ENCODE measurements around the gene ASB3.

The ASB3 gene

GRCh38 chr2:53654396-53654795, 132.4 kb downstream of the ASB3 start:
- no peak for DNase-seq (ENCODE audit: low spot score)

DNA sequence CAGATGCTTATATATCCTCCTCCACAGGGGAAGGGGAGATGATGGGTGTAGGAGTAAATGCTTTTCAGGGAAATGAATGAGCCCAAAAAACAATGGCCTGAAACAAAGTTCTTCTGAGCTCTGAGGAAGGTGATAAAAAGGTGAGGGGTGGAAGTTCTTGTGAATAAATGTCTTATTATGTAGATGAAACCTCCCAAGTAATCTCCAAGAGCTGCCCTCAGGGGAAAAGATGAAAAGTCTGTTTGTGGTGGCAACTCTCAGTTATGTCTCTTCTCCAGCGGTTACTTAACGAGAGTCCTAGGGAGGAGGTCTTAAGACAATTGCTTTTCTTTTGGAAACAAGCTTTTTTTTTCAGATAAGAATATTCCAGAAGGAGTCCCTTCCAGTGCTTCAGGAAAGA, 134.6 kb downstream of the ASB3 start:
- DNase-seq (ENCODE audit: low spot score) = no peak

DNA sequence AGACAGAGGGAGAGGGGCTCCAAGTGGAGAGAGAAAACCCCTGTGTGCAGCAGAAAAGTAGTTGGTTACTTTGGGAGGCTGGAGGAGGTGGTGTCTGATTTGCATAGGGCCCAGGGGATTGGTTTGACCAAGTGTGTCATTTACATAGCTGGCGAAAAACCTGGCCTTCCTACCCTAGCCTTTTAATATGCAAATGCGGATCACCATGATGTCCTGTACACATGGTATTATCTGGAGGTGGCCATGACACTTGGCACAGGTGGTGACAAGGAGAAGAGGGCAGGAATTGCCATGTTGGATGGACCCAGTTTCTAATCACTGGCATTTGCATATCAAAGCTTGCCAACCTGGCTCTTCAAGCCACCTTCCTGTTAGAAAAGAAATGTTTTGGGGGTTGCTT, 140.0 kb downstream of the ASB3 start:
- DNase-seq (ENCODE audit: low spot score) = no peak

GRCh38 chr2:53641290-53641689, 145.5 kb downstream of the ASB3 start:
- no peak for DNase-seq (ENCODE audit: low spot score)

GRCh38 chr2:53640466-53640865, 146.3 kb downstream of the ASB3 start:
- no peak for DNase-seq (ENCODE audit: low spot score)

DNA sequence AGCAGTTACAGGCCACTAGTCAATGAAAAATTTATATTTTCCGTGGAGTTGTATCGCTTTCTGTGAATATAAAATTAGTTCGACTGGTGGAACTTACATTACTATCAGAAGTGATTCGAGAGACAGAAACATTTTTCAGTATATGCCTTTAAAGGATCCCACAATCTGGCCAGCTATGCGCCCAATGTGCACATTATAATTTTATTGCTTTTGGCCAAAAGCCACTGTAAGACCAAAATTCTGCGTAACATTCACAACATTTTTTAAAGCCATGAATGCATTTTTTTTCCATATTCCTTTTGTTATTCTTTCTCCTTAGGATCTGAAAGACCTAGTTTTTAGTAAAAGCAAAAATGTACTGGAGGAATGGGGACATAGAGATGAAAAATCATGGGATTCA, 150.2 kb downstream of the ASB3 start:
- no peak for DNase-seq (ENCODE audit: low spot score)

GRCh38 chr2:53636109-53636508, 150.6 kb downstream of the ASB3 start:
- no peak for DNase-seq (ENCODE audit: low spot score)

- DNase-seq (ENCODE audit: low spot score) = no peak
These were observed 151.1 kb downstream of the ASB3 start for GRCh38 chr2:53635694-53636093.

- no peak for DNase-seq (ENCODE audit: low spot score)
These were observed 153.3 kb downstream of the ASB3 start for GRCh38 chr2:53633441-53633840.

GRCh38 chr2:53632714-53633113, 154.0 kb downstream of the ASB3 start:
- DNase-seq (ENCODE audit: low spot score) = no peak

DNA sequence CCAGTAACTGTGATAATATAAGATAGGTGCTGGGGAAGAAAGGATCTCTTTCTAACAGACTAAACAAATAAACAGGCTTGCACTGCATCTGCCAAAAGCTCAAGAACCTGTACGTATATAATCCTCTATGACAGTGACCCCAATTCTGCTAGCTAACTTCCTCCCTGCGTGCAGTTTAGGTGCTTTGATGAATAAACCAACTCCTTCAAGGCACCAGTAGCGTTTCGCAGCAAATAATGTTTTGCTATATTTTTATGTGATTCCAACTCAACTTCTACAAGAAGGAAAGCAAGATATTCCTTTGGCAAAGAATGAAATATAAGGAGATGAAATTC, 154.7 kb downstream of the ASB3 start:
- DNase-seq (ENCODE audit: low spot score) = no peak

GRCh38 chr2:53631313-53632125, 155.2 kb downstream of the ASB3 start:
- DNase-seq (ENCODE audit: low spot score) = no peak

DNA sequence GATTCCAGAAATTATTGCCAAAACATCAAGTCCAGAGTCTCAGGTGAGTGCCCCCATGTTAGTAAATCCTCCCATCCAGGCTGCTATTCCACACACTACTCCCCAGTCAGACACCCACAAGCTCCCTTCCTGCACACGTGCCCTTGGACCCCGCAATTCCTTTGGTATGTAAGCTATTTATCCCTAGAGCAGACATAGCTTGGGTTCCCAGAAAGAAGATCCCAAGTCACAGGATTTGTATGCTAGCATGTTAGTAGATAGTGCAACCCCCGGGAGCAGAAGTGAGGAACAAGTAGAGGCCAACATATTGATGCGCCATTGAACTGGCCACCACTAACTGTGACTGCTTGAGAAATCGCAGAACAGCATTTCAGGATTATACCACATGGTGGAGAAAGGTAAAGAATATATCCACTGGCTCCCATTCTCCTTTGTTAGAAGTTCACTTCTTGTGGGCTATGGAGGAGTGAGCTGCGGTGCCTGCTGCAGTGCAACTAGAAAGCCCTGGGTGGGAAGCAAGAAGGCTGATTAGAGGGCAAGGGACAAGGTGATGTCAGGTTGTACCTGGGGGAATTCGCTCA, 156.6 kb downstream of the ASB3 start:
- no peak for DNase-seq (ENCODE audit: low spot score)

- DNase-seq (ENCODE audit: low spot score) = no peak
These were observed 157.3 kb downstream of the ASB3 start for GRCh38 chr2:53629501-53629900.

GRCh38 chr2:53629001-53629400, 157.8 kb downstream of the ASB3 start:
- DNase-seq (ENCODE audit: low spot score) = no peak

DNA sequence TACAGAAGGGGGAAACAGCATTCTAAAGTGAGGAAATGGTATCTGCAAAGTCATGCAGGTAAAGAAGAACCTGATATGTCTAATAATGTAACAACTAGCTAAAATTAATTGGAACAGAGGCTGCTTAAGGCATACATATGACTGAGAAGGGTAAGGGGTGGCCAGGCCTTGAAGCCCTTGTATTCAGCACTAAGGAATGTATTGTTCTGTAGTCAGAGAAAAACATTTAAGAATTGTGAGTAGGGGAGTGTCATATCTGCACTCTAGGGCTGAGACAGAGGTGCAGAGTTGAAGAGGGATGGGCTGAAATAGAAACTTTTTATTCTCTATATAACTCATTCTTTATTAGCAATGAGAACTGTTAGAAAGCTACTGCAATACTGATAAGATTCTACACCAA, 164.6 kb downstream of the ASB3 start:
- DNase-seq (ENCODE audit: low spot score) = no peak

DNA sequence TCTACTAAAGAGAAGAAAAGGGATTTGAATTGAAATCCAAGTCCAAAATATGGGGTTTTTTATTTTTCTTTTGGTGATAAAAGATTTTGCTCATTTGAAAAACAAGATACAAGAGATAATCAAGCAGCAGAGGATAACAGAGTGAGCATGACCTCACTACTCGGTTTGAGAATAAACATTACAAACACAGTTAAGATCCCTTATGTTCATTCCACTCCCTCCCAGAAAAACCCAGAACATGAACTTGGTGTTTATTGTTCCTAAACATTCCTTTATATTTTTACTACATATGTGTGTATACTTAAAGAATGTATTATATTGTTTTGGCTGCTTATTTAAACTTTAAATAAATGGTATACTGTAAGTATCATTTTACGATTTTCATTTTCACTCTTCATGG, 165.8 kb downstream of the ASB3 start:
- DNase-seq (ENCODE audit: low spot score) = no peak
